GM18498 (cell line): ENCODE data around the gene USP22.

Source experiments
- ATAC-seq: cut with Tn5 transposase; IDR thresholded peaks from one replicate; pipeline ENCODE4 v1.9.1; 2021; ENCODE audit warnings: mild to moderate bottlenecking, moderate library complexity; ENCODE audit not compliant: unreplicated experiment

The USP22 gene

GRCh38 chr17:20961586-20961985, 81.2 kb downstream of the USP22 start:
- no peak for ATAC-seq

DNA sequence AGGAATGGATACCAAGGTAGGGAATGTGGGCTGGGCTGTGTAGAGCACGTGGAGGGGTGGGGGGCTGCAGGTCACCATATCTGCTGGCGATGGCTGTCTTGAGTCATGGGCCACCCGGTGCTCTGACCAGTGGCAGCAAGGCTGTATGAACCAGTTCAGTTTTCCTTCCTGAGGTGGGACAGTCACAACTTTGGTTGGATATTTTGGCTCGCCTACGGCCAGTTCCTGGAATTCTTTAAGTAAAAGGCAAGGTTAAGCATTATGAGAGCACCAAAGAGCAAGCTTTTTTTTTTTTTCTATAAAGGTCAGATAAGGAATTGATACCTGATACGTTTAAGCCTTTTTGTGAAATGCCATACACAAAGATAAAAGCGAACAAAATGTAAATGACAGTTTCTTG, 81.9 kb downstream of the USP22 start:
- ATAC-seq = no peak

DNA sequence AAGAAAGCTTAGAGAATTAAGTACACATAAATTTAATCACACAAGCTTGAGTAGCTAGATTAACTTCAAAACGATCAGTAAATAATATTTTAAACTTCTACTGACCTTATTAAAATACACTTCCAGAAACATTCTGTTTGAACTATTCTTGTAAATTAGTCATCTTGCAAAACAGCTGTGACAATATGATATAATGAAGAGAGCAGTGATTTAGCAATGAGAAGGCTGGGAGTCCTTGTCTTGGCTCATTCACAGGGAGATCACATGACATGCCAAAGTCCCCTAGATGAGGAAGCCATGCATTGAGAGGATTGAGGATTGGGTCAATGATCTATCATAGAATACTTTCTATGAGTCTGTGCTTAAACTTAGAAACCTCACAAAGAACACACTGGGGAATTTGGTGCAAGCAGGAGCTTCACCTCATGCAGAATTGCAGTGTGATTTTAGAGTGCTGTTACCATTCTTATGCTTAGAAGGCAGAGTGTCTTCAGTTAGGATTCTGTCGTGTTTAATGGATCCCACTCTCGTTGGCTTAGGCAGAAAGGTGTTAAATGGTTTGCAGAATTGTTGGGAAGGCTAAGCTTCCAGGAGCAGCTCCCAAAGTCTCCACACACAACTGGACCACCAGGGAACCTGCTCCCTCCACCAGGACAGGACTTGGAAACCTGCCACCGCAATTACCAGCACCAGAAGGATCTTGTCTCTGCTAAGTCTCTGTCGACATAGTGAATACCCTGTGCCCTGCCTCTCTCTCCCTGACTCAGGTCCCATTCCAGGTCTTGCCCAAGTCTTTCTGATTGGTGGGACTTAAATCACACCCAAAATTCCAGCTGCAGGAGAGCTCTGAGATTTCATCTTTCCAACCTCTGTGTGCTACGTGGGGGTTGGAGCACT, 87.1 kb downstream of the USP22 start:
- ATAC-seq = no peak

DNA sequence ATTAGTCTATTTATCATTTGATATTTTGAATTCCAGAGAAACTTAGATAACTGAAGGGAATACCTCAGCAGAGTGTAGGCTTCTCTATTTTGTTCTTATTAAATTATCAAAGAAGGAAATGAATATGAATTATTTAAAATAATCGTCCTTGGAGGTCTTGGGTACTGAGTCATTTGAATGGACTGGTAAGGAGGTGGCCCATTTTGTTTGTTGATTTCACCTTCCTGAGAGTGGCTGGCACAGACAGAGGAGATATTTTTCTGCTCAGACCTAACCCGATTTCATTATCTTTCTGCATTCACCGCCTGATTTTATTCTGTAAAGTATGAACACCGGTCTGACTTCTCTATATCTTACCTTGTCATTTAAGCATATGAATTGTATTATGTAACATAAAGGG, 88.0 kb downstream of the USP22 start:
- no peak for ATAC-seq

DNA sequence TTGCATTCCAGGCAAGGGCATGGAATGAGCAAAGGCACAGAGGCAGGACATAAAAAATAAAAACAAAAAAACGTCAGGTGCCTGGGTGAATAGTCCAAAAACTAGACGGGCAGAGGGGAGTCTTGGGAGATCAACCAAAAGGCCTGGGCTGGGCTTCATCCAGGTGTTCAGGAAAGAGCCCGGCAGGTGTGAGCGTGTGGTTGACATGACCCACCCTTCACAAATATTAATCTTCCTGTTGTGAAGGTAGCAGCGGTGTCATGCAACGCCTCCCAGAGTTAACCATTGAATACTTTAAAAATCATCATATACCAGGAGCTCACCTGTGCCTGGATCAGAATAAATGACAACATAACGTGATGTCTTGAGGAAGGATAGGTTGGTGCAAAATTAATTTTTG, 90.6 kb downstream of the USP22 start:
- no peak for ATAC-seq
